ENCODE data around the gene ZIM2. TPM values are rescaled to one million over a fixed set of nuclear protein-coding genes. Genes with fewer than 3 reads are reported as not detected.

ZIM2 gene
- total RNA-seq = under 1 TPM in 1 of 4 donors, not detected in 3; 0.38 TPM

- no peak for DNase-seq
- H3K27me3 ChIP-seq = peaks cover 0 to 12% (median 0%) of the 10 kb centered on the region in 4 donors
- TF ChIP-seq POLR2A (IDR thresholded peaks at IDR 0.05) (peak in 2 of 4 donors; percentile 20 to 39), CTCF (IDR thresholded peaks at IDR 0.05) (no peak)
- no peaks in the 10 kb centered on the region for H3K36me3 ChIP-seq
- peak within 1 kb of the TSS; percentile 42 to 91 (median 91) for H3K27ac ChIP-seq
- H3K9me3 ChIP-seq = peaks cover 0 to 44% (median 6%) of the 10 kb centered on the region in 3 donors
- intact Hi-C loops (cut with DNase I) = no loop called here
- peaks cover 0 to 21% (median 0%) of the 10 kb centered on the region in 3 donors for H3K4me1 ChIP-seq
- H3K4me3 ChIP-seq = peak within 1 kb of the TSS; percentile 7 to 66 (median 54)
- WGBS, 2 donors = 49 to 57% methylated on average over 10 to 11 of the region's 49 CpGs
Observed at GRCh38 chr19:56840451-56841192, at the start of gene ZIM2, which contains the start of gene PEG3. ZIM2 (minus strand) TSS chr19:56840726; CDS start chr19:56824277, 16,449 bp downstream. PEG3 (minus strand) TSS chr19:56840726; CDS start chr19:56824655, 16,071 bp downstream.

DNA sequence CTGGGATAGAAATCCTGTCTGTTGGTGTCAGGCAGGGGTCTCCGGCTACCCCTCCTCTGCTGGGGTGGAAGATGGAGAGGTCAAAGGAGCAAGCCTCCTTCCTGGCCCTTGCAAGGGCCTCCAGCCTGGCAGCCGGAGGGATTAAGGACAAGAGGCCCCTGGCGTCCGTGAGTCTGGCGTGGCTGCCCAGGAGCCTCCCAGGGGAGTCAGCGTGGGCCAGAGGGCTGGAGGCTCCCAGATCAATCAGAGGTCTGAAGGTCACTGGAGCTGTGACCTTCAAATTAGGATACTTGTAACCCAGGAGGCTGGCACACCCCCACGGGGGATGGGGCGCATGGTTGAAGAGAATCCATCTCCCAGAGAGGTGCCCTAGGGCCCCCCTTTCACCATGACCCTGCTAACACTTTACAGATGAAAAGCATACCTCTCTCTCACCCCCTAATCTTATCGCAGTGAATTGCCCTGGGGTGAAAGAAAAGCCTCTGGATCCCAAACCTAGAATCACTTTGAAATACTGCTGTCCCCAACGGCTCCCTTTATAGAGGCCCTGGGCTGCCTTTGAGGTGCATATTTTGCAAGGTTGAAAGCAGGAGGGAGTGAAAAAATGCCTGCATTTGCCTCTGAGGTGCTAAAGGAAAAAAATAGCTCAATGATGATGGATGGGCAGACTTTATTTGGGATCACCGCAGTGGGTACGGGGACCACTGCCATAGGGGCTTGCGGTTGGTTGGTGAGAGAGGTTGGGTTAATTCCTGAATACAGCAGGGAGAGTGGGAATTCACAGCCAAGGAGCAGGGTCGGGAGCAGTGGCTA lies 44.9 kb upstream of the ZIM2 start:
- peaks cover 0 to 48% (median 7%) of the 10 kb centered on the region in 3 donors for H3K9me3 ChIP-seq
- no peaks in the 10 kb centered on the region for H3K36me3 ChIP-seq
- intact Hi-C loops (cut with DNase I) = no loop called here
- peaks cover 0 to 4% (median 0%) of the 10 kb centered on the region in 4 donors for H3K27me3 ChIP-seq
- TF ChIP-seq POLR2A (IDR thresholded peaks at IDR 0.05) (no peak), CTCF (IDR thresholded peaks at IDR 0.05) (no peak)
- H3K4me3 ChIP-seq = no peak overlapping the region
- H3K27ac ChIP-seq = no peak overlapping the region
- no peaks in the 10 kb centered on the region for H3K4me1 ChIP-seq
- 39 to 52% methylated on average over 8 to 10 of the region's 14 CpGs for whole genome bisulfite sequencing, 2 donors
- DNase-seq = no peak

DNA sequence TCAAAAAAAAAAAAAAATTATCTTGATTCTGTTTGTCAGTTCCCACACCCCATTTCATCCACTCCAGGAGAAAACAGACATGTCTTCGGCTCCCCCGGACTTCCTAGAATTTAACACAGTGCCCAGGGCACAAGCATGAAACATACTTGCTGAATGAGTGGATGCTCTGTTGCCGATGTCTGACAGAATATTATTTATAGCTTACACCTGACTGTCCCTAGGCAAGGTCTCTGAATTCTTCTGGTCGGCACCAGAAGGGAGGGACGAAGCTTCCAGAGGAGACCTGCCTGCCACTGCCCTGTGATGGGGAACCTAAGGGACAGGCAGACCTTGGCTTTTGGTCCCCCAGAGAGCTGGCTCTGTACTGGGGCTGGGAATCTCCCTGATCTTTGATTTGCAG lies 43.9 kb upstream of the ZIM2 start:
- Histone ChIP-seq H3K4me1 (no peaks in the 10 kb centered on the region), H3K4me3 (no peak overlapping the region), H3K9me3 (peaks cover 0 to 44% (median 7%) of the 10 kb centered on the region in 3 donors), H3K36me3 (no peaks in the 10 kb centered on the region), H3K27me3 (peaks cover 0 to 4% (median 0%) of the 10 kb centered on the region in 4 donors), H3K27ac (no peak overlapping the region)
- intact Hi-C loops (cut with DNase I) = no loop called here
- no peak for TF ChIP-seq CTCF (IDR thresholded peaks at IDR 0.05)
- TF ChIP-seq POLR2A (IDR thresholded peaks at IDR 0.05) = no peak
- no peak for DNase-seq
- WGBS, 2 donors = 70 to 76% methylated on average over 4 to 5 of the region's 5 CpGs

- Histone ChIP-seq H3K27ac (no peak overlapping the region), H3K4me3 (no peak overlapping the region), H3K27me3 (peaks cover 0 to 3% (median 0%) of the 10 kb centered on the region in 4 donors), H3K9me3 (peaks cover 0 to 59% (median 7%) of the 10 kb centered on the region in 3 donors), H3K36me3 (no peaks in the 10 kb centered on the region), H3K4me1 (no peaks in the 10 kb centered on the region)
- TF ChIP-seq CTCF (IDR thresholded peaks at IDR 0.05) (no peak), POLR2A (IDR thresholded peaks at IDR 0.05) (no peak)
- no peak for DNase-seq
- WGBS, 2 donors = 65 to 72% methylated on average over 5 of the region's 5 CpGs
- intact Hi-C loops (cut with DNase I) = no loop called here
Observed at GRCh38 chr19:56880592-56881190, 40.2 kb upstream of the ZIM2 start.

All from esophagus squamous epithelium (tissue), 5 donors.